Endodermal cell (in vitro differentiated cells): ENCODE measurements around the gene ALG1. TPM values are rescaled to one million over a fixed set of nuclear protein-coding genes. Genes with fewer than 3 reads are reported as not detected.
"Not testable (repeated sequence)": the region's sequence is repeated elsewhere in the genome, so short reads cannot be mapped to it uniquely, and the experiment has no call there.

ENCODE experiments used
- DNase-seq: peaks from one replicate; pipeline ENCODE4 v3.0.0-alpha.2; 2017
- H3K27ac ChIP-seq: 2 replicates; pipeline ENCODE4 v1.5.1; 2013; ENCODE audit warnings: mild to moderate bottlenecking, low read depth, low read length, moderate library complexity
- H3K27me3 ChIP-seq: 2 replicates; pipeline ENCODE4 v1.6.1; 2013; ENCODE audit warnings: mild to moderate bottlenecking, low read length, moderate library complexity; ENCODE audit not compliant: insufficient read depth, control insufficient read depth, poor library complexity, severe bottlenecking
- H3K36me3 ChIP-seq: 2 replicates; pipeline ENCODE4 v1.7.0; 2013; ENCODE audit warnings: mild to moderate bottlenecking, low read length, moderate library complexity; ENCODE audit not compliant: control insufficient read depth, insufficient read depth
- H3K4me1 ChIP-seq: one replicate; pipeline ENCODE4 v1.7.0; 2013; ENCODE audit warnings: low read length; ENCODE audit not compliant: control insufficient read depth, insufficient read depth
- H3K4me3 ChIP-seq: 2 replicates; pipeline ENCODE4 v1.5.1; 2013; ENCODE audit warnings: mild to moderate bottlenecking, low read length, moderate library complexity
- H3K9ac ChIP-seq: 2 replicates; pipeline ENCODE4 v1.6.1; 2013; ENCODE audit warnings: mild to moderate bottlenecking, low read length, moderate library complexity; ENCODE audit not compliant: poor library complexity, severe bottlenecking; ENCODE audit errors: extremely low read depth
- H3K9me3 ChIP-seq: 2 replicates; pipeline ENCODE4 v1.6.1; 2013; ENCODE audit warnings: mild to moderate bottlenecking, low read length, moderate library complexity; ENCODE audit not compliant: control insufficient read depth
- H3K27ac Mint-ChIP-seq: 2 replicates; pipeline ENCODE4 v1.8.0; 2020; ENCODE audit warnings: mixed read lengths
- H3K27me3 Mint-ChIP-seq: 2 replicates; pipeline ENCODE4 v1.8.0; 2021; ENCODE audit warnings: mild to moderate bottlenecking, mixed read lengths; ENCODE audit not compliant: insufficient read depth
- H3K36me3 Mint-ChIP-seq: 2 replicates; pipeline ENCODE4 v1.8.0; 2020; ENCODE audit warnings: low read depth, mixed read lengths
- H3K4me1 Mint-ChIP-seq: 2 replicates; pipeline ENCODE4 v1.8.0; 2020; ENCODE audit warnings: mixed read lengths
- H3K4me3 Mint-ChIP-seq: 2 replicates; pipeline ENCODE4 v1.8.0; 2020; ENCODE audit warnings: mild to moderate bottlenecking, moderate library complexity, mixed read lengths
- H3K9me3 Mint-ChIP-seq: 2 replicates; pipeline ENCODE4 v1.8.0; 2020; ENCODE audit warnings: mild to moderate bottlenecking, mixed read lengths
- WGBS, 2 experiments: methylation state at CpG; one replicate each; pipeline versions ENCODE4 v1.1.5 to v1.1.7; 2013; ENCODE audit warnings: missing lambda C conversion rate in 2 of 2, mixed read lengths in 1 of 2; ENCODE audit not compliant: insufficient coverage in 1 of 2, insufficient read length in 1 of 2; 5-methylcytosine and 5-hydroxymethylcytosine counted together
- total RNA-seq, 2 donors: library from RNA; stranded (reverse); fragmentation: NEBNext Ultra II Directional in 1 of 2; extraction: Animal tissue kit (Norgen Biotek cat#: 25700) in 1 of 2; gene quantifications; 2 replicates in 1 of 2; 3 replicates in 1 of 2; pipeline ENCODE4 v1.2.1, GENCODE V29; 2021
- TF ChIP-seq, protein P1 (sequence below): fragments of 200-600 bp; sonication (generic); conservative IDR thresholded peaks from 2 replicates; pipeline ENCODE4 v1.5.0; 2021; ENCODE audit warnings: antibody characterized with exemption, mild to moderate bottlenecking

Gene ALG1
- total RNA-seq, 2 donors from 2014 or later: 25.1 to 32.3 TPM

DNA sequence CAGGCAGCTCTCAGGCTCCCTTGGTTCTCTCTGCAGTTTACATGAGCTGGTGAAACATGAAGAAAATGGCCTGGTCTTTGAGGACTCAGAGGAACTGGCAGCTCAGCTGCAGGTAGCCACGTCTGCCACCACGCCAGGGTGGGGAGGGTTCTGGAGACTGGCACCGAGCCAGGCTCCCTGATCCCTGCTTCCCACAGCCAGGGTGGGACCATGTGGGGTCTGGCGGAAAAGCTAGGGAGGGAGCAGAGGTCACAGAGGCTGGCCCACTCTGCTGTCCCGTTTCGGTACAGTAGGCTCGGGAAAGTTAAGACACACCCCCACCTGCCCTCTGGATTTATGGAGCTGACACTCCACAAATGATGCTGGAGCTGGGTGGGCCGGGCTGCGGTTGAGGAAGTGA is 12.0 kb downstream of the ALG1 start:
- DNase-seq, H3K36me3 ChIP-seq, H3K9ac ChIP-seq, H3K4me1 ChIP-seq, H3K4me1 Mint-ChIP-seq, H3K4me3 ChIP-seq, H3K9me3 Mint-ChIP-seq, H3K27ac ChIP-seq, H3K9me3 ChIP-seq, H3K27ac Mint-ChIP-seq, H3K27me3 Mint-ChIP-seq, H3K27me3 ChIP-seq, H3K4me3 Mint-ChIP-seq: not testable (repeated sequence)
- 95 to 97% methylated on average over 6 to 9 of the region's 9 CpGs for WGBS, 2 experiments
- peaks cover 44% of the 10 kb centered on the region for H3K36me3 Mint-ChIP-seq

DNA sequence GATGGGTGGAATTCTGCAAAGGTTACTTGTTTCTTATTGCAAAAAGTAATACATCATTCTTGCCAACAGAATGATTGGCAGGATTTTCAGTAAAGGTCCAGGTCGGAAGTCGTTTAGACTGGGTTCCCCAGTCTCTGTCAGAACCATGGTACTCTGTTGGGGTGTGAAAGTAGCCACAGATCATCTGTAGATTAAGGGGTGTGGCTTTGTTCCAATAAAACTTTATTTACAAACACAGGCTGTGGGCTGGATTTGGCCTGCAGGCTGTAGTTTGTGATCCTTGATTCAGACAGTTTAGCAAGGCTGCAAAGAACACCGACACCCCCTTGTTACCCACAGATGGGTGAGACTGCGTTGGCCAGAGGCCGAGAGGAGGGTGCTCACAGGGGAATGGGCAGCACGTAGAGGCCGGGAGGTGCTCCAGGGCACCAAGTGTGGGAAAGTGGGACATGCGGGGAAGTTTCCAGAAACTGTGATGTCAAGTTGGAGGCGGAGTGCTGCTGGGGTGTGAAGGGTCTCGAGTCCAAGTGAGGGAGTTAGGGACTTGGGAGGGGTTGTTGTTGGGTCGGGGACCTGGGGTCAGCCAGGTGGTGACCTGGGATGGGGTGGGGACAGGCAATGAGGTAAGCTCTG is 12.6 kb downstream of the ALG1 start:
- not testable (repeated sequence) for H3K27me3 ChIP-seq, H3K9me3 ChIP-seq, H3K9me3 Mint-ChIP-seq, H3K4me1 ChIP-seq, H3K4me3 ChIP-seq, H3K27ac ChIP-seq, H3K4me3 Mint-ChIP-seq, H3K9ac ChIP-seq, H3K36me3 ChIP-seq, H3K27me3 Mint-ChIP-seq, H3K4me1 Mint-ChIP-seq, DNase-seq
- peaks cover 48% of the 10 kb centered on the region for H3K36me3 Mint-ChIP-seq
- H3K27ac Mint-ChIP-seq: peak overlapping the region; percentile 52
- WGBS, 2 experiments: 85 to 88% methylated on average over 7 to 8 of the region's 11 CpGs

DNA sequence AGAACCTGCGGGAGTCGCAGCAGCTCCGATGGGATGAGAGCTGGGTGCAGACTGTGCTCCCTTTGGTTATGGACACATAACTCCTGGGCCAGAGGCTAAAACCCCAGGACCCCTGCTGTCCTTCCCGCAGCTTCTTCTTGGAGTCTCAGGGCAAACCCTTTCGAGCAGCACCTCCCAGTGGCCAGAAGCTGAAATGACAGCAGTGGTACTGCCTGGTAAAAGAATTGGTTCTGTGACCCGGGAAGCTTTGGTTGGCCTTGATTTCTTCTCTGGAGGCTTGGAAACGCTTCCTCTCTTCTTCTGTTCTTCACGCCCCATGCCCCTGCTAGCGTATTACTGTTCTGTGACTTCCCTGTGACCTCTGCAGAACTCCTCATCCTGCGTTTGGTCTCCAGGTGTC is 13.2 kb downstream of the ALG1 start:
- H3K4me3 ChIP-seq, H3K4me1 Mint-ChIP-seq, H3K27me3 ChIP-seq, H3K9me3 ChIP-seq, H3K9me3 Mint-ChIP-seq, H3K4me3 Mint-ChIP-seq, H3K27ac ChIP-seq, H3K4me1 ChIP-seq, H3K36me3 ChIP-seq, H3K9ac ChIP-seq, H3K27me3 Mint-ChIP-seq: not testable (repeated sequence)
- H3K27ac Mint-ChIP-seq: peak overlapping the region; percentile 46
- WGBS, 2 experiments: 61 to 66% methylated on average over 7 to 10 of the region's 10 CpGs
- H3K36me3 Mint-ChIP-seq: peaks cover 45% of the 10 kb centered on the region
- TF ChIP-seq, protein P1, sequence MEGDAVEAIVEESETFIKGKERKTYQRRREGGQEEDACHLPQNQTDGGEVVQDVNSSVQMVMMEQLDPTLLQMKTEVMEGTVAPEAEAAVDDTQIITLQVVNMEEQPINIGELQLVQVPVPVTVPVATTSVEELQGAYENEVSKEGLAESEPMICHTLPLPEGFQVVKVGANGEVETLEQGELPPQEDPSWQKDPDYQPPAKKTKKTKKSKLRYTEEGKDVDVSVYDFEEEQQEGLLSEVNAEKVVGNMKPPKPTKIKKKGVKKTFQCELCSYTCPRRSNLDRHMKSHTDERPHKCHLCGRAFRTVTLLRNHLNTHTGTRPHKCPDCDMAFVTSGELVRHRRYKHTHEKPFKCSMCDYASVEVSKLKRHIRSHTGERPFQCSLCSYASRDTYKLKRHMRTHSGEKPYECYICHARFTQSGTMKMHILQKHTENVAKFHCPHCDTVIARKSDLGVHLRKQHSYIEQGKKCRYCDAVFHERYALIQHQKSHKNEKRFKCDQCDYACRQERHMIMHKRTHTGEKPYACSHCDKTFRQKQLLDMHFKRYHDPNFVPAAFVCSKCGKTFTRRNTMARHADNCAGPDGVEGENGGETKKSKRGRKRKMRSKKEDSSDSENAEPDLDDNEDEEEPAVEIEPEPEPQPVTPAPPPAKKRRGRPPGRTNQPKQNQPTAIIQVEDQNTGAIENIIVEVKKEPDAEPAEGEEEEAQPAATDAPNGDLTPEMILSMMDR: peak; percentile 78
- peak; percentile 95 for DNase-seq

DNA sequence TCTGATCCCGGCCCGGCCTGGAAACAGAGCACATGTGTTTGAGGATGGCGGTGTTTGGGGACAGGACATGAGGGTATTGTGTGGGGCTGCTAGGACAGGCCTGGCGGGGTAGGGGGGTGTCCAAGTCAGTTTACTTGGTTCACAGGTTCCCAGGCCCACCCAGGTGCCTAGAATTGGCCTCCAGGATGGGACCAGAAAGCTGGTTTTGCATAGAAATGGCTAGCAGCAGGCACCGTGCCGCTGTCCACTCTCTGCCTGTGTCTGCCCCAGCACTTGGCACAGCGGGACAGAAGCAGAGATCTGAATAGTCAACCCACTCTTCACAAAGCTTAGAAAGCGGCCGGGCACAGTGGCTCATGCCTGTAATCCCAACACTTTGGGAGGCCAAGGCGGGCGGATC is 14.1 kb downstream of the ALG1 start:
- DNase-seq, H3K4me3 ChIP-seq, H3K9ac ChIP-seq, H3K27me3 Mint-ChIP-seq, H3K4me1 Mint-ChIP-seq, H3K27ac ChIP-seq, H3K9me3 Mint-ChIP-seq, H3K27ac Mint-ChIP-seq, H3K4me3 Mint-ChIP-seq, H3K4me1 ChIP-seq, H3K36me3 ChIP-seq, H3K27me3 ChIP-seq, H3K9me3 ChIP-seq: not testable (repeated sequence)
- 80 to 88% methylated on average over 2 to 11 of the region's 11 CpGs for WGBS, 2 experiments
- H3K36me3 Mint-ChIP-seq: peaks cover 49% of the 10 kb centered on the region

DNA sequence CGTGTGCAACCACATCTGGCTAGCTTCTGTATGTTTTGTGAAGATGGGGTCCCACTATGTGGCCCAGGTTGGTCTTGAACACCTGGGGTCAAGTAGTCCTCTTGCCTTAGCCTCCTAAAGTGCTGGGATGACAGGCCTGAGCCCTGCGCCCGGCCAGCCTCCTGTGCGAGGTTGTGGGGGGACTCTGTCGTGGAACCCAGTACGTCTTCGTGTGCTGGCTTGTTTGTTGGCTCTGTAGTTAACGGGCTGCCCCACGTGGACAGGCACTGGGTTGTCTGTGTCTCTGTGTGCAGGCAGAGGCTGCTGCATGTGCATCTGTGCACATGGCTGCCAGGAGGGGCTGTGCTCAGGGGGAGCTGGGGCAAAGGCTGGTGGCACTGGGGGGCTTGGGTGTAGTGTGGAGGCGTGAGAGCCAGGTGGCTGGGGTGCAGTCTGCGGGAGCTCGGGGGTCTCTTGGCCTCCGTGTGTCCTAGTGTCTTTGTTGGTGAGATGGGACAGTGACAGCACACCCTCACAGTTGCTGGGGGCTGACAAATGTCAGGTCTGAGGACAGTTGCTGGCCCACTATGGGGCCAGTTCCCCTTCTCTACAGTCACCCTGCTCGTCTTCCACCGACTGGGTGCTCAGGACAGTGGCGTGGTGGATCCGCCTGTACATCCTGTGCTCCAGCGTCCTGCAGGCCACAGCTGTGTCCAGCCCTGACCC is 16.6 kb downstream of the ALG1 start:
- H3K9me3 ChIP-seq, H3K27ac ChIP-seq, H3K9ac ChIP-seq, DNase-seq, H3K4me3 ChIP-seq, H3K27me3 ChIP-seq, H3K9me3 Mint-ChIP-seq, H3K4me1 ChIP-seq, H3K4me3 Mint-ChIP-seq, H3K4me1 Mint-ChIP-seq, H3K27ac Mint-ChIP-seq, H3K27me3 Mint-ChIP-seq, H3K36me3 ChIP-seq: not testable (repeated sequence)
- peaks cover 52% of the 10 kb centered on the region for H3K36me3 Mint-ChIP-seq
- 93 to 99% methylated on average over 12 to 18 of the region's 18 CpGs for WGBS, 2 experiments

DNA sequence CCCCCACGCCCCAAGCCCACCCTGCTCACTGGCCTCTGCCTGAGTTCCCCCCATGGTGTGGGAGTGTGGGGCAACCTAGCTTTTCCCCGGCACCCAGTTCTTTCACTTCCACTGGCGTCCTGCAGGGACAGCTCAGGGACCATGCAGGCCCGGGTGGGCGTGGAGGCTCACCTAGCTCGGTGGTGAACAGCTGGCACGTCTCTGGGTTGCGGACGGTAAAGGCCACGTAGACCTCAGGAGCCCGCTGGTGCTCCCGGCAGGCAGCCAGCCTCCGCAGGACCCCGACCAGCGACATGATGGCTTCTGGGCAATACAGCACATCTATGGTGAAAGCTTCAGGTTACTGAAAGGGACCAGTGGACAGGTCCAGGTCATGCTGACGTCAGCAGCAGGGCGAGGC is 17.3 kb downstream of the ALG1 start:
- DNase-seq, H3K4me1 Mint-ChIP-seq, H3K27ac Mint-ChIP-seq, H3K4me1 ChIP-seq, H3K9ac ChIP-seq, H3K4me3 Mint-ChIP-seq, H3K9me3 ChIP-seq, H3K9me3 Mint-ChIP-seq, H3K27ac ChIP-seq, H3K4me3 ChIP-seq, H3K27me3 Mint-ChIP-seq, H3K27me3 ChIP-seq, H3K36me3 ChIP-seq: not testable (repeated sequence)
- peaks cover 48% of the 10 kb centered on the region for H3K36me3 Mint-ChIP-seq
- WGBS, 2 experiments: 92 to 100% methylated on average over 1 to 17 of the region's 17 CpGs
